Smooth muscle cell (in vitro differentiated cells): ENCODE data around the gene SYNGR1. TPM values are rescaled to one million over a fixed set of nuclear protein-coding genes. Genes with fewer than 3 reads are reported as not detected.

ENCODE experiments used
- DNase-seq: peaks from one replicate; lab custom pipeline; 2025; ENCODE audit not compliant: unreplicated experiment; lab: John Stamatoyannopoulos, UW
- H2AFZ ChIP-seq: fragments of 200-600 bp; sonication (generic); 2 replicates; pipeline ENCODE4 v1.6.0; 2016; ENCODE audit warnings: antibody characterized with exemption, low read depth, mild to moderate bottlenecking
- H3F3A ChIP-seq: fragments of 200-600 bp; sonication (generic); 2 replicates; pipeline ENCODE4 v1.6.0; 2017; ENCODE audit warnings: antibody characterized with exemption, low read depth
- H3K27ac ChIP-seq: fragments of 200-600 bp; sonication (generic); 2 replicates; pipeline ENCODE4 v1.5.1; 2016; ENCODE audit warnings: low read depth, mild to moderate bottlenecking
- H3K27me3 ChIP-seq: fragments of 200-600 bp; sonication (generic); 2 replicates; pipeline ENCODE4 v1.6.1; 2016; ENCODE audit warnings: low read depth, mild to moderate bottlenecking
- H3K36me3 ChIP-seq: fragments of 200-600 bp; sonication (generic); 2 replicates; pipeline ENCODE4 v1.5.1; 2016; ENCODE audit warnings: low read depth
- H3K4me1 ChIP-seq: fragments of 200-600 bp; sonication (generic); 2 replicates; pipeline ENCODE4 v1.5.1; 2016; ENCODE audit warnings: low read depth
- H3K4me2 ChIP-seq: fragments of 200-600 bp; sonication (generic); 2 replicates; pipeline ENCODE4 v1.6.0; 2016; ENCODE audit warnings: mild to moderate bottlenecking
- H3K4me3 ChIP-seq: fragments of 200-600 bp; sonication (generic); 2 replicates; pipeline ENCODE4 v1.5.1; 2016; ENCODE audit warnings: mild to moderate bottlenecking
- H3K79me2 ChIP-seq: fragments of 200-600 bp; sonication (generic); 2 replicates; pipeline ENCODE4 v1.6.0; 2016; ENCODE audit warnings: low read depth, mild to moderate bottlenecking
- H3K9ac ChIP-seq: fragments of 200-600 bp; sonication (generic); 2 replicates; pipeline ENCODE4 v1.6.0; 2016; ENCODE audit warnings: low read depth
- H3K9me3 ChIP-seq: fragments of 200-600 bp; sonication (generic); replicated peaks from 2 replicates; pipeline ENCODE4 v1.5.1; 2016; ENCODE audit warnings: low read depth
- H4K20me1 ChIP-seq: fragments of 200-600 bp; sonication (generic); 2 replicates; pipeline ENCODE4 v1.6.0; 2016; ENCODE audit warnings: low read depth
- CTCF ChIP-seq: fragments of 200-600 bp; sonication (generic); IDR thresholded peaks from 2 replicates; pipeline ENCODE4 v1.5.1; 2017; ENCODE audit warnings: borderline replicate concordance, mild to moderate bottlenecking, antibody characterized with exemption; ENCODE audit not compliant: insufficient read depth, poor library complexity, severe bottlenecking
- WGBS: methylation state at CpG from one replicate; pipeline ENCODE4 v1.1.7; 2016; ENCODE audit warnings: low lambda C conversion rate; 5-methylcytosine and 5-hydroxymethylcytosine counted together
- polyA plus RNA-seq: library from polyadenylated mRNA; unstranded; fragments of >200 nt; fragmentation: Nextera tagmentation; extraction: Ambion mirVana; gene quantifications from 2 replicates; pipeline ENCODE4 v1.2.1, GENCODE V29; 2016
- total RNA-seq: library from RNA; depleted of rRNA; stranded (reverse); fragments of >200 nt; gene quantifications from 2 replicates; pipeline ENCODE4 v1.2.3, GENCODE V29; 2014

Gene SYNGR1
- total and polyA plus RNA-seq, 2 experiments from 2014 or later: 26.7 to 58.0 TPM

GRCh38 chr22:39301926-39302325 lies 47.9 kb upstream of the SYNGR1 start:
- no peak for DNase-seq

GRCh38 chr22:39302431-39302960 lies 47.3 kb upstream of the SYNGR1 start:
- Histone ChIP-seq H4K20me1 (no peaks in the 10 kb centered on the region), H3K4me3 (no peak overlapping the region), H3K36me3 (no peaks in the 10 kb centered on the region), H3K4me2 (no peak overlapping the region), H3K4me1 (no peaks in the 10 kb centered on the region), H3K79me2 (no peaks in the 10 kb centered on the region), H3K27ac (no peak overlapping the region), H3K9me3 (no peaks in the 10 kb centered on the region), H3K9ac (no peak overlapping the region), H2AFZ (no peak overlapping the region), H3F3A (no peaks in the 10 kb centered on the region), H3K27me3 (no peaks in the 10 kb centered on the region)
- TF ChIP-seq CTCF: no peak
- 100% methylated on average over 2 of the region's 2 CpGs for WGBS
- DNase-seq: no peak

More at GRCh38 chr22:39301926-39302325, 47.9 kb upstream of the SYNGR1 start:
- Histone ChIP-seq H3K4me3 (no peak overlapping the region), H3K4me2 (no peak overlapping the region), H2AFZ (no peak overlapping the region), H3K9me3 (no peaks in the 10 kb centered on the region), H3K27me3 (no peaks in the 10 kb centered on the region), H3K27ac (no peak overlapping the region), H3K4me1 (no peaks in the 10 kb centered on the region), H3K9ac (no peak overlapping the region), H4K20me1 (no peaks in the 10 kb centered on the region), H3K79me2 (no peaks in the 10 kb centered on the region), H3K36me3 (no peaks in the 10 kb centered on the region), H3F3A (no peaks in the 10 kb centered on the region)
- TF ChIP-seq CTCF: no peak
- 66% methylated on average over 7 of the region's 7 CpGs for WGBS

- TF ChIP-seq CTCF: no peak
- Histone ChIP-seq H3K4me2 (no peak overlapping the region), H3K4me3 (no peak overlapping the region), H3K9me3 (no peaks in the 10 kb centered on the region), H3K36me3 (no peaks in the 10 kb centered on the region), H3K27me3 (no peaks in the 10 kb centered on the region), H4K20me1 (peaks cover under 1% of the 10 kb centered on the region), H3K9ac (no peak overlapping the region), H3K27ac (no peak overlapping the region), H3F3A (no peaks in the 10 kb centered on the region), H3K79me2 (no peaks in the 10 kb centered on the region), H3K4me1 (no peaks in the 10 kb centered on the region), H2AFZ (no peak overlapping the region)
- no peak for DNase-seq
- 69% methylated on average over 11 of the region's 11 CpGs for WGBS
Observed at GRCh38 chr22:39303358-39303757, 46.4 kb upstream of the SYNGR1 start.

GRCh38 chr22:39303892-39304671 lies 45.7 kb upstream of the SYNGR1 start:
- Histone ChIP-seq H3K79me2 (no peaks in the 10 kb centered on the region), H3K27ac (no peak overlapping the region), H3K4me3 (no peak overlapping the region), H3F3A (peaks cover 2% of the 10 kb centered on the region), H3K36me3 (no peaks in the 10 kb centered on the region), H3K9ac (no peak overlapping the region), H3K9me3 (no peaks in the 10 kb centered on the region), H3K4me1 (no peaks in the 10 kb centered on the region), H2AFZ (no peak overlapping the region), H3K4me2 (no peak overlapping the region), H4K20me1 (peaks cover 7% of the 10 kb centered on the region), H3K27me3 (no peaks in the 10 kb centered on the region)
- 90% methylated on average over 16 of the region's 16 CpGs for WGBS
- no peak for DNase-seq
- TF ChIP-seq CTCF: no peak
